ENCODE results near the gene PEX16. TPM values are rescaled to one million over a fixed set of nuclear protein-coding genes. Genes with fewer than 3 reads are reported as not detected.

The PEX16 gene
- total RNA-seq, 2 experiments from 2014 or later: 41.0 to 43.9 TPM

- Histone ChIP-seq H3K4me3 (ENCODE audit: low read depth, low read length, poor library complexity, severe bottlenecking) (no peak overlapping the region), H3K4me2 (ENCODE audit: low read length) (no peak overlapping the region), H3K9me3 (ENCODE audit: low read length) (no peaks in the 10 kb centered on the region), H3K27ac (ENCODE audit: low read depth, low read length, poor library complexity, severe bottlenecking) (no peak overlapping the region), H3K79me2 (ENCODE audit: insufficient read depth, low read depth, low read length) (no peaks in the 10 kb centered on the region), H3K4me1 (ENCODE audit: insufficient read depth, low read length, poor library complexity, severe bottlenecking) (no peaks in the 10 kb centered on the region), H2AFZ (ENCODE audit: low read length) (no peak overlapping the region), H3K9me2 (ENCODE audit: insufficient read depth, low read length) (no peaks in the 10 kb centered on the region), H3K36me3 (ENCODE audit: insufficient read depth, low read length) (no peaks in the 10 kb centered on the region), H4K20me1 (ENCODE audit: insufficient read depth, low read length) (no peaks in the 10 kb centered on the region)
- intact Hi-C loops (cut with micrococcal nuclease; ENCODE audit: unreplicated experiment): no loop called here
- BruUV-seq (replicated peaks): no TSS peak
- TF ChIP-seq EZH2phosphoT487 (IDR thresholded peaks at IDR 0.05; ENCODE audit: borderline replicate concordance, low read depth, low read length) (no peak), CTCF (conservative IDR thresholded peaks at IDR 0.05; ENCODE audit: low read length) (no peak)
- DNase-seq (ENCODE audit: low spot score): no peak
- POLR2A ChIA-PET: no interaction called here
- CTCF ChIA-PET (ENCODE audit: unreplicated experiment): no interaction called here
Measured at GRCh38 chr11:45889966-45890365, 27.7 kb downstream of the PEX16 start.

GRCh38 chr11:45889555-45889954, 28.1 kb downstream of the PEX16 start:
- no peak overlapping the region for H2AFZ ChIP-seq (ENCODE audit: low read length)
- intact Hi-C loops (cut with micrococcal nuclease; ENCODE audit: unreplicated experiment): no loop called here
- H3K9me2 ChIP-seq (ENCODE audit: insufficient read depth, low read length): no peaks in the 10 kb centered on the region
- no peak overlapping the region for H3K4me2 ChIP-seq (ENCODE audit: low read length)
- no peak for DNase-seq (ENCODE audit: low spot score)
- BruUV-seq (replicated peaks): no TSS peak
- no peaks in the 10 kb centered on the region for H4K20me1 ChIP-seq (ENCODE audit: insufficient read depth, low read length)
- TF ChIP-seq EZH2phosphoT487 (IDR thresholded peaks at IDR 0.05; ENCODE audit: borderline replicate concordance, low read depth, low read length) (no peak), CTCF (conservative IDR thresholded peaks at IDR 0.05; ENCODE audit: low read length) (no peak)
- H3K9me3 ChIP-seq (ENCODE audit: low read length): no peaks in the 10 kb centered on the region
- H3K27ac ChIP-seq (ENCODE audit: low read depth, low read length, poor library complexity, severe bottlenecking): no peak overlapping the region
- ChIA-PET POLR2A (no interaction called here), CTCF (ENCODE audit: unreplicated experiment) (no interaction called here)
- H3K4me1 ChIP-seq (ENCODE audit: insufficient read depth, low read length, poor library complexity, severe bottlenecking): no peaks in the 10 kb centered on the region
- H3K4me3 ChIP-seq (ENCODE audit: low read depth, low read length, poor library complexity, severe bottlenecking): no peak overlapping the region
- no peaks in the 10 kb centered on the region for H3K79me2 ChIP-seq (ENCODE audit: insufficient read depth, low read depth, low read length)
- H3K36me3 ChIP-seq (ENCODE audit: insufficient read depth, low read length): no peaks in the 10 kb centered on the region

GRCh38 chr11:45887587-45887986, 30.1 kb downstream of the PEX16 start:
- BruUV-seq (replicated peaks): no TSS peak
- no peaks in the 10 kb centered on the region for H3K36me3 ChIP-seq (ENCODE audit: insufficient read depth, low read length)
- H3K4me3 ChIP-seq (ENCODE audit: low read depth, low read length, poor library complexity, severe bottlenecking): no peak overlapping the region
- H3K27ac ChIP-seq (ENCODE audit: low read depth, low read length, poor library complexity, severe bottlenecking): no peak overlapping the region
- DNase-seq (ENCODE audit: low spot score): no peak
- no peaks in the 10 kb centered on the region for H3K9me2 ChIP-seq (ENCODE audit: insufficient read depth, low read length)
- H3K9me3 ChIP-seq (ENCODE audit: low read length): no peaks in the 10 kb centered on the region
- CTCF ChIA-PET (ENCODE audit: unreplicated experiment): no interaction called here
- H3K4me2 ChIP-seq (ENCODE audit: low read length): no peak overlapping the region
- intact Hi-C loops (cut with micrococcal nuclease; ENCODE audit: unreplicated experiment): no loop called here
- no peaks in the 10 kb centered on the region for H4K20me1 ChIP-seq (ENCODE audit: insufficient read depth, low read length)
- POLR2A ChIA-PET: no interaction called here
- no peak for TF ChIP-seq CTCF (conservative IDR thresholded peaks at IDR 0.05; ENCODE audit: low read length)
- TF ChIP-seq EZH2phosphoT487 (IDR thresholded peaks at IDR 0.05; ENCODE audit: borderline replicate concordance, low read depth, low read length): no peak
- H3K4me1 ChIP-seq (ENCODE audit: insufficient read depth, low read length, poor library complexity, severe bottlenecking): no peaks in the 10 kb centered on the region
- H3K79me2 ChIP-seq (ENCODE audit: insufficient read depth, low read depth, low read length): no peaks in the 10 kb centered on the region
- no peak overlapping the region for H2AFZ ChIP-seq (ENCODE audit: low read length)

All from OCI-LY7 (cell line).